Measurements from ENCODE around the gene TMEM200B. TPM values are rescaled to one million over a fixed set of nuclear protein-coding genes. Genes with fewer than 3 reads are reported as not detected.

Gene TMEM200B
- total and polyA plus RNA-seq, 10 of the 15 experiments (the other 5 are each of a cell fraction or from before 2014, with no cell fraction given) = 0.03 to 1.4 (median 0.08) TPM; not detected in 3

DNA sequence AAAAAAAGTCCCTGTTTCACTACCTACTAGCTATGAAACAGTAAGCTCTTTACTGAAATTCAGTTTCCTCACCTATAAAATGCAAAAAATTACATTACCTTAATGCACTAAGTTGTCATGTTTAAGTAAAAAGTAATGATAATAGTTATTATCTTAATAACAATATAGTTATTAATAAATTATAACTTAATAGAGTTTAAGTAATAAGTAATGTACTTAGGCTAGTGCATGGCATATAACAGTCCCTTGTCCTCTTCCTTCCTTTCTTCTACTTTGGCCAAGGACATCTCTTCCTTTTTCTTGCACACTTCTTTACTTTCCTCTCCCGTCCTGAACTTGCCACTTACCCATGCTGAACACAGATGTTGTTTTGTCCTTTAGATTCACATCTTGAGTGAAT lies 9.0 kb downstream of the TMEM200B start (continued):
- TF ChIP-seq, protein P1, sequence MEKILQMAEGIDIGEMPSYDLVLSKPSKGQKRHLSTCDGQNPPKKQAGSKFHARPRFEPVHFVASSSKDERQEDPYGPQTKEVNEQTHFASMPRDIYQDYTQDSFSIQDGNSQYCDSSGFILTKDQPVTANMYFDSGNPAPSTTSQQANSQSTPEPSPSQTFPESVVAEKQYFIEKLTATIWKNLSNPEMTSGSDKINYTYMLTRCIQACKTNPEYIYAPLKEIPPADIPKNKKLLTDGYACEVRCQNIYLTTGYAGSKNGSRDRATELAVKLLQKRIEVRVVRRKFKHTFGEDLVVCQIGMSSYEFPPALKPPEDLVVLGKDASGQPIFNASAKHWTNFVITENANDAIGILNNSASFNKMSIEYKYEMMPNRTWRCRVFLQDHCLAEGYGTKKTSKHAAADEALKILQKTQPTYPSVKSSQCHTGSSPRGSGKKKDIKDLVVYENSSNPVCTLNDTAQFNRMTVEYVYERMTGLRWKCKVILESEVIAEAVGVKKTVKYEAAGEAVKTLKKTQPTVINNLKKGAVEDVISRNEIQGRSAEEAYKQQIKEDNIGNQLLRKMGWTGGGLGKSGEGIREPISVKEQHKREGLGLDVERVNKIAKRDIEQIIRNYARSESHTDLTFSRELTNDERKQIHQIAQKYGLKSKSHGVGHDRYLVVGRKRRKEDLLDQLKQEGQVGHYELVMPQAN (conservative IDR thresholded peaks at IDR 0.05) = no peak

DNA sequence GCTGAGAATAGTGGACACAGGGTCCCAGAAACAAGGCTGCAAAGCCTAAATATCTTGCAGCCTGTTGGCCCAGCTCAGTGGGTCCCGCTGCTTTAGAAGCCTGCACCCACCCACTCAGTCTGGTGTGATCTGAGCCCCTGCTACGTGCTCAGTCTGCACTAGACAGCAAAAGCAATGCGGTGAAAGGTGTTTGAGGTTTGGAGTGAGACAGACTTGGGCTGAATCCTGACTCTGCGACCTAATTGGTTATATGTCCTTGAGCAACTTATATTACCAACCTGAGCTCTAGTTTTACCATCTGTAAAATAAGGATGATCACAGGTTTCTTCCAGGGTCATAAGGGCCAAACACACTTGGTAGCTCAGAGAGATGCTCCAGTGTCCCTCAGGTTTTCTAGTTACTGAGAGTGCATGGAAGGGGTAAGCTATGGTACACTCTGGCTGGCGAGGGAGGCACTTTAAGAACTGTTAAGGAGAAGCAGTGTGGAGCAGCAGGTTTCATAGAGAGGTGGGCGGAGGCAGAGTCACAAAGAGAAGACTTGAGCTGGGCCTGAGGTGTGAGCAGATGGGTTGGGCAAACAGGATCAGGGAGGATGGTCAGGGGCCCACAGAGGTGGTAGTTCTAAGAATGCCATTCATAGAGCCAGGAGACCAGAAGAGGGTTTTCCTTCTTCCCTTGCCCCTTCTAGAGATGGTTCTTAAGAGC lies 10.1 kb downstream of the TMEM200B start:
- ATAC-seq = no peak
- Histone ChIP-seq H2AFZ (ENCODE audit: control insufficient read depth, low read depth, low read length) (no peak overlapping the region), H3K79me2 (ENCODE audit: control insufficient read depth, insufficient read depth, low read length) (no peaks in the 10 kb centered on the region), H3K27ac (ENCODE audit: control insufficient read depth, insufficient read depth) (no peak overlapping the region), H3K36me3 (ENCODE audit: control insufficient read depth in 2 of 2, insufficient read depth in 2 of 2, low read length in 1 of 2) (peaks cover 3 to 6% of the 10 kb centered on the region in 2 experiments; a peak in 3 of 4 replicates), H3K27me3 (replicated peaks in 1 of 2; ENCODE audit: control insufficient read depth in 2 of 2, insufficient read depth in 2 of 2, low read length in 1 of 2) (no peaks in the 10 kb centered on the region), H3K4me3 (no peak overlapping the region), H3K4me1 (ENCODE audit: control insufficient read depth, insufficient read depth, low read length) (no peaks in the 10 kb centered on the region), H3K4me2 (ENCODE audit: control insufficient read depth, insufficient read depth) (no peak overlapping the region), H4K20me1 (ENCODE audit: control insufficient read depth, insufficient read depth) (no peaks in the 10 kb centered on the region), H3K9ac (ENCODE audit: control insufficient read depth, insufficient read depth, low read length) (no peak overlapping the region), H3K9me3 (replicated peaks; ENCODE audit: control insufficient read depth, insufficient read depth, low read length) (no peaks in the 10 kb centered on the region)
- ChIA-PET SMC1A (ENCODE audit: uncharacterized antibody, unreplicated experiment) (interaction anchor here (1.6 kb wide), 2 partner anchors 18 to 57 kb away, joined by 4 to 5 read pairs; no protein-coding TSS in a partner anchor), RAD21 (ENCODE audit: unreplicated experiment) (interaction anchor here (1.1 kb wide), 1 partner anchor 220 kb away, joined by 3 read pairs; no protein-coding TSS in a partner anchor), POLR2A (interaction anchor here (0.6 kb wide), 1 partner anchor 35 kb away, joined by 3 read pairs; no protein-coding TSS in a partner anchor), CTCF (interaction anchor here (0.9 kb wide), 2 partner anchors 89 to 232 kb away, joined by 3 read pairs; no protein-coding TSS in a partner anchor)
- in situ Hi-C loops (cut with MboI) (no loop called here), intact Hi-C loops (cut with micrococcal nuclease; ENCODE audit: unreplicated experiment) (no loop called here)
- FAIRE-seq = no peak
- TF ChIP-seq, protein P2, sequence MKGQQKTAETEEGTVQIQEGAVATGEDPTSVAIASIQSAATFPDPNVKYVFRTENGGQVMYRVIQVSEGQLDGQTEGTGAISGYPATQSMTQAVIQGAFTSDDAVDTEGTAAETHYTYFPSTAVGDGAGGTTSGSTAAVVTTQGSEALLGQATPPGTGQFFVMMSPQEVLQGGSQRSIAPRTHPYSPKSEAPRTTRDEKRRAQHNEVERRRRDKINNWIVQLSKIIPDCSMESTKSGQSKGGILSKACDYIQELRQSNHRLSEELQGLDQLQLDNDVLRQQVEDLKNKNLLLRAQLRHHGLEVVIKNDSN (IDR thresholded peaks at IDR 0.05; ENCODE audit: borderline replicate concordance, extremely low read length, insufficient read depth, low read depth, low read length) = no peak
- TF ChIP-seq RAD21 (IDR thresholded peaks at IDR 0.05; ENCODE audit: insufficient read depth, low read depth, low read length) (no peak), ZZZ3 (IDR thresholded peaks at IDR 0.05; ENCODE audit: control insufficient read depth, insufficient read length, low read depth) (no peak), IKZF1 (conservative IDR thresholded peaks at IDR 0.05) (no peak), MEF2B (IDR thresholded peaks at IDR 0.05; ENCODE audit: partially characterized antibody, poor library complexity, severe bottlenecking) (no peak)
- no peak for DNase-seq (ENCODE audit: low read depth, low spot score)
- 78% methylated on average over 6 of the region's 6 CpGs for WGBS (ENCODE audit: insufficient coverage, insufficient replicate concordance, low lambda C conversion rate, missing lambda C conversion rate)
- no TSS peak for BruUV-seq (replicated peaks)
